22Rv1 (cell line): ENCODE measurements around the gene CIRBP.

Experiments
- H3K27ac ChIP-seq: fragments of 450-650 bp; 2 replicates; pipeline ENCODE4 v1.5.1; 2017
- ZFX ChIP-seq: fragments of 450-650 bp; IDR thresholded peaks from 2 replicates; pipeline ENCODE4 v1.6.1; 2017; ENCODE audit warnings: antibody characterized with exemption, borderline replicate concordance
- TF ChIP-seq, protein P1 (sequence below): fragments of 450-650 bp; IDR thresholded peaks from 2 replicates; pipeline ENCODE4 v1.5.1; 2017; ENCODE audit warnings: mild to moderate bottlenecking

The CIRBP gene

DNA sequence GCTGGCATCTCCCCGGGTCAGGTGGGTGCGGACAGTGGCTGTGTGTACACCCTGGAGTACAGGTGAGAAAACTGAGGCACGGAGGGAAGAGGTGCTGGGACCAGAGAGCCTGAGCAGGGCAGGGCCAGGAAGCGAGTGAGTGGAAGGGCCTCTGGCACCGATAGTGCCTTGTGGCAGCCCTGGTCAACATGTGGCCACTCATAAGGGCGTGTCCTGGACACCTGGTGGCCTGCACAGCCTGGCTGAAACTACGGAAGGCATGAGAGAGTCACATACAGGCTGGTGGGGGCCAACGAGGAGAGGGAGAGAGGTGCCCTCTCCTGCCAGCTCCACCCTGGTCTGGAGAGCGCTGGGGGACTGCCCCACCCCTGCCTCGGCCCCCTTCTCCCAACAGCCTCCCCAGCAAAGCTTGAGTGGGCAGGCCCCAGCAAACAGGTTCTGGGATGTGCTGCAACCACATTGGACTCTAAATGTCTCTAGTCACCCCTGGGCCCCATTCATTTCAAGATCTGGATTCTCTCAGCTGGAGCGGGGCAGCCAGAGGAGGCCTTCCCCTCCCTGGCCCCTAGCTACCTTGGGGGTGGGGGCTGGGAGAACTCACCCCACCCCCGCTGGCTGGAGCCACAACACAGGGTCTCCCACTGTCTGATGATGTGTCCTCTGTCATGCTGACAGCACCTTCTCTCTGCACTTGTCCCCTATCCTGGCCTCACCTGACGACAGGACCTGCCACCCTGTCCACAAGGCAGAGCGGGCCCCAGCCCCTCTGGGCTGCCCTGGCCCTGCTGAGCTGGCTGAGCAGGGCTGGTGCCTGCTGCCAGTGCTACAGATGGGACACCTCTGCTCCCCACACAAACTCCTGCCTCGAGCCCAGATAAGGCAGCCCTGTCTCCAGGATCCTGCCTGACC, 37.1 kb upstream of the CIRBP start:
- TF ChIP-seq ZFX: no peak
- TF ChIP-seq, protein P1, sequence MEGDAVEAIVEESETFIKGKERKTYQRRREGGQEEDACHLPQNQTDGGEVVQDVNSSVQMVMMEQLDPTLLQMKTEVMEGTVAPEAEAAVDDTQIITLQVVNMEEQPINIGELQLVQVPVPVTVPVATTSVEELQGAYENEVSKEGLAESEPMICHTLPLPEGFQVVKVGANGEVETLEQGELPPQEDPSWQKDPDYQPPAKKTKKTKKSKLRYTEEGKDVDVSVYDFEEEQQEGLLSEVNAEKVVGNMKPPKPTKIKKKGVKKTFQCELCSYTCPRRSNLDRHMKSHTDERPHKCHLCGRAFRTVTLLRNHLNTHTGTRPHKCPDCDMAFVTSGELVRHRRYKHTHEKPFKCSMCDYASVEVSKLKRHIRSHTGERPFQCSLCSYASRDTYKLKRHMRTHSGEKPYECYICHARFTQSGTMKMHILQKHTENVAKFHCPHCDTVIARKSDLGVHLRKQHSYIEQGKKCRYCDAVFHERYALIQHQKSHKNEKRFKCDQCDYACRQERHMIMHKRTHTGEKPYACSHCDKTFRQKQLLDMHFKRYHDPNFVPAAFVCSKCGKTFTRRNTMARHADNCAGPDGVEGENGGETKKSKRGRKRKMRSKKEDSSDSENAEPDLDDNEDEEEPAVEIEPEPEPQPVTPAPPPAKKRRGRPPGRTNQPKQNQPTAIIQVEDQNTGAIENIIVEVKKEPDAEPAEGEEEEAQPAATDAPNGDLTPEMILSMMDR: no peak
- peak overlapping the region; percentile 32; the same call in 1 of the 2 replicates for H3K27ac ChIP-seq

DNA sequence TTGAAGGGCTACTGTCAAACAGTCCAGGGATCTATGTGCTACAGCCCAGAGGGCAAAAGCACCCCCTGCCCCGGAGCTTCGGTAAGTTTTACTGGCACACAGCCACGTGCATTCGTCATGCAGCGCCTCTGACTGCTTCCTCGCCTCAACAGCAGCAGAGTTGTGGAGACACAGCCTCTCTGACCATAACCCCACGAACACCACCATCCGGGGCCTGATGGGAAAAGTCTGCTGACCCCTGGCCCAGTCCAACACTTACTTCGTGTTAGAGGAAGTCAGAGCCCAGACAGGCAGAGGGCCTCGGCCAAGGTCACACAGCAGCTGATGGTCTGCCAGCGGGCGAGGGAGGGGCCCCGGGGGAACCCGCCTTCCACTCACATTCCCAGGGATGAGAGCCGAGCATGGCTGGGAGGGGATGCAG, 36.5 kb upstream of the CIRBP start:
- H3K27ac ChIP-seq: peak overlapping the region; percentile 32; the same call in 1 of the 2 replicates
- TF ChIP-seq ZFX: no peak
- TF ChIP-seq, protein P1: no peak

DNA sequence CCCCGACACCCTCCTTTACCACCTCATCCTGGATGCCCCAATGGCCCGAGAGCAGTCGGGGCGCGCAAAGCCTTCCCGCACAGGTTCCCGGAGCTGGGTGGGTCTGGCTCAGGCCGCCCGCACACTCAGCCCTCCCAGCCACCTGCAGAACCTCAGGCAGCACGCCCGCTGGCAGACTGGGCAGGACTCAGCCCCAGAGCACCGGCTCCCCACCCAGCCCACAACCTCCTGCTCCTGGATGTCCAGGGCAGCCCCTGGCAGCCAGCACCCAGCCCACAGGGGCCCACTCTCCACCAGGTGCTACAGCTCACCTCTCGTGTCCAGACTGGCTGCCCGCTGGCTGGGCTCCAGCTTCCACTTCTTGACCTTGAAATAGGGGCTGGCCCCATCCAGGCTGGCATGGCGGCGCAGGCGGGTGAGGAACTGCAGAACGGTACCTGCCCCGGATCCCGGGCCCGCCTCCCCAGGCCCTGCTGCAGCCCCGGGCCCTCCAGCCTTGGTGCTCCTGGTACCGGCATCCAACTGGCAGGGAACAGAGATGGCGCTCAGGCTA, 35.9 kb upstream of the CIRBP start:
- H3K27ac ChIP-seq: peak overlapping the region; percentile 32; the same call in 1 of the 2 replicates

DNA sequence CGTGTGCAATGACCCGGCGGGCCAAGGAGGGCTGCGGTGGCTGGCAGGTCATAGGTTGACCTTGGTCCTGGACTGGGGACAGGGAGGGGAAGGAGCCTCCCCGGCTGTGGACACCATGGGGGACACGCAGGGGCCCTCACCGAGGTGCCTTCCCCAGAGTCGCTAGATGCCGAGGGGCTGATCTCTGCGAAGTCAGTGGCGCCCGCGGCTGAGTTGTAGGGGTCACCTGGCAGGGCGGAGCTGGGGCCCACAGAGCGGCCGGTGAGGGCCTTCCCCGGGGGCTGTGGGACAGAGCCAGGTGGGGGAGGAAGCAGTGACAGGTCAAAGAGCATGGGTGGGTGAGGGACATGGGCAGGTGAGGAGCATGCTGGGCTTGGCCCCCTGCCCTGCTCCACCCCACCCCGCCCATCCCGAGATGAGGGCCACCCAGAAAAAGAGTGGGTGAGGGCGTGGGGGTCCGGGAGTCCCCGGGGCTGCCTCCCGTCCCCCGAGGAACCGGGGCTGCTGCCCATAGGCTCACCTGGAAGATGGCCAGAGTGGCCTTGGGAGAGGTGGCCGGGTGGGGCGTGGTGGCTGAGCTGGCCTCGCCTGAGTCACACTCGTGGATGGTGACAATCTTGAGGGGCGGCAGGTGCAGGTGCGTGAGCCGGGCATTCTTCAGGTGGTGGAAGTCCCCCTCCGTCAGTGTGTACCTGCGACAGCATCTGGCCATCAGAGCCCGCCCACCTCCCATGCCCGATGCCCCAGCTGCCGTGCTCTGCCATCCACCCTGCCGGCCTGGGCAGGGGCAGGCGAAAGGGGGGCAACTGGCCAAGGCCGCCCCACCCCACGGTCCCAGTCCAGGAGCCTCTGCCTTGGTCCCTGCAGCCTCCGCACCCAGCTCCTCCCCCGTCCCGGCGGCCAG, 34.8 kb upstream of the CIRBP start:
- H3K27ac ChIP-seq: no peak overlapping the region
- TF ChIP-seq, protein P1: no peak
- no peak for TF ChIP-seq ZFX

More for the DNA sequence above, 35.9 kb upstream of the CIRBP start:
- TF ChIP-seq, protein P1: no peak
- no peak for TF ChIP-seq ZFX

DNA sequence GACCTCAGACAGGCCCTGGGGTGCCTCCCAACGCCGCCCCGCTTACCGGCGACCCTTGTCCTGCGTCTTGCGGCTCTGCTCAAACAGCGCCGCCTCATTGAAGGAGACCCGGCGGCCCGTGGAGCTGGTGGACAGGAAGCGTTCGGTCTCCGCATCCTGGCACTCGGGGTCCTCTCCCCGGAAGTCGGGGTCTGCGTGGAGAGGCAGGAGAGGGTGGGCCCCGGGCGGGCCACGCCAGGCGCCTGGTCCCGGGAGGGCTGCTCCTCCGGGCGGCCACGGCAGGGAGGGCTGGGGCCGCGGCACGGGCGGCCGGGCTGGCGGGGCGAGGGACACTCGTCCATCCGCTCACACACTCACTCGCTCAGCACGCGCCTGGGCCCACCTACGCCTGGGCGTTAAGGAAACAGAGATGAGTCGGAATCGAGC, 34.2 kb upstream of the CIRBP start:
- TF ChIP-seq, protein P1: no peak
- no peak for TF ChIP-seq ZFX
- no peak overlapping the region for H3K27ac ChIP-seq

DNA sequence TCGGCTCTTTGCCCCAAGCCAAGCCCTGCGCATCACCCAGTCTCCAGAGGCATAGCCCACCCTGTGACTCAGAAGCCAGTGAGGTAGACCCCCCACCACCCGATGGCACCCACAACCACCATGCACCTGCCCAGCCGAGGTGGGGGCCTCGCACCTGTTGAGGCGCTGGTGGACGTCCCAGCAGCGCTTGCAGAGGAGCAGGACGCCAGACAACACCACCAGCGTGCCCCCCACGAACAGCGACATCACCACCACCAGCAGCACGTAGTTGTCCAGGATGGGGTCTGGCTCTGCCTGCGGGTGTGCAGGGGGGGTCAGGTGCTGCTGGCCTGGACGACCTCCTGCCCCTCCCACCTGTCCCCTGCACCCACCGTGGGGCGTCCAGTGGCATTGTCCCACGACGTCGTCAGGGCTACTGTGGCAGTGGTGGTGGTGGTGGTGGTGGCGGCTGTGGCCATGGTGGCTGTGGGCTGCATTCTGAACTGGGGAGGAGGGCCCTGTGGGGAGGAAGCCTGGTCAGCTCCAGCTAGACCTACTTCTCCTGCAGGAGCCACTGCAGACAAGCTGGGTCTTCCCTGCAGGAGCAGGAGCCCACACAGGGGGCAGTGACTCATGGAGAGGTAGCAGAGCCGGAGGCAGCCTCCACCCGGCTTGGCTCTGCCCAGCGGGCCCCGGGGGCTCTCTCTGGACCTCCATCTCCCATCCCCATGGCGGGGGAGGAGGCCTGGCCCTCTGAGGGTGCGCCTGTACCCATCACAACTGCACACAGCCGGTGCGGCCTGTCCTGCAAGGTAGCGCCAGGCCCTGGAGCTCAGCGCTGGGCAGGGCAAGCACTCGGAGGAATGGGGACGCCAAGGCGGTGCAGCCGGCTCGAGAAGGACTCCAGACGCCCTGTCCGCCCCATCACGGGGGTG, 33.2 kb upstream of the CIRBP start:
- no peak for TF ChIP-seq ZFX
- TF ChIP-seq, protein P1: no peak
- peak overlapping the region; percentile 99 for H3K27ac ChIP-seq
